Measurements from ENCODE around the gene SIAH1.

GRCh38 chr16:48374255-48374654 lies 11.0 kb downstream of the SIAH1 start:
- no peak for TF ChIP-seq EP300 (IDR thresholded peaks at IDR 0.05)
- TF ChIP-seq CTCF (IDR thresholded peaks at IDR 0.05): no peak
- TF ChIP-seq POLR2A (IDR thresholded peaks at IDR 0.05): no peak
